Loucy (cell line): ENCODE measurements around the gene LMNTD2.

Experiments
- CTCF ChIP-seq: fragments of 200-600 bp; sonication (generic); conservative IDR thresholded peaks from 2 replicates; pipeline ENCODE4 v1.5.1; 2014; ENCODE audit warnings: mild to moderate bottlenecking, antibody characterized with exemption, low read length
- EZH2phosphoT487 ChIP-seq: fragments of 200-600 bp; IDR thresholded peaks from 2 replicates; pipeline ENCODE4 v1.6.1; 2018; ENCODE audit warnings: antibody characterized with exemption, mild to moderate bottlenecking, moderate library complexity, borderline replicate concordance

DNA sequence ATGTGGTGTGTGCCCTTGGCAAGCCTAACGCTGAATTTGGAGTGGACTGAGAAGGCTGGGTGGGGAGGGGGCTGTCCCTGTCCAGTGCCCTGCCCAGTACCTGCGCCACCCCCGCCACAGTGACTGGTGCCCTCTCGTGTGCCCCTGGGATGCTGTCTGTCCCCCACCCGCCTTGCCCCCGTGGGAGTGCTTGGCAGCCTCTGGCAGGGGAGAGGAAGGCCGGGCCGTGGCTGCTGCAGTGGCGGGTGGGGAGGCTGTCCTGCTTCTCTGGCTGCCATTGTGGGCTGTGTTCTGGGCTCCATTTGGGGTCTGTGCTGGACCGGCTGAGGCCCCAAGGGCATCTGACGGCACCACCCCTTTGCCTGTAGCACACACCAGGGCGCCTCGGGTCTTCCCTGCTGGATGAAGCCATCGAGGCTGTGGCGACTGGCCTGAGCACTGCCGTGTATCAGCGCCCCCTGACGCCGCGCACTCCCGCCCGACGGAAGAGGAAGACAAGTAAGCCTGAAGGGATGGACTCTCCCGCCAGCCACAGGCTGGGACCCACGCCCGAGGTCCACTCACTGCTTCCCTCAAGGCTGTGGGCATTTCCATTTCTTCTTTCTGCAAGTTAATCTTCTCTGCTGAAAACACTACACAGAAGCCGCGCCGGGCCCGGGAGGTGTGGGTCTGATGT is 37.6 kb upstream of the LMNTD2 start:
- TF ChIP-seq EZH2phosphoT487: no peak
- TF ChIP-seq CTCF: no peak
